NK-92 (cell line): Measurements from ENCODE around the gene INHA.

Source experiments
- DNase-seq: peaks from one replicate; lab custom pipeline; 2025; ENCODE audit not compliant: unreplicated experiment; lab: John Stamatoyannopoulos, UW

INHA gene

GRCh38 chr2:219540784-219541504 is 31.2 kb upstream of the INHA start:
- no peak for DNase-seq

DNA sequence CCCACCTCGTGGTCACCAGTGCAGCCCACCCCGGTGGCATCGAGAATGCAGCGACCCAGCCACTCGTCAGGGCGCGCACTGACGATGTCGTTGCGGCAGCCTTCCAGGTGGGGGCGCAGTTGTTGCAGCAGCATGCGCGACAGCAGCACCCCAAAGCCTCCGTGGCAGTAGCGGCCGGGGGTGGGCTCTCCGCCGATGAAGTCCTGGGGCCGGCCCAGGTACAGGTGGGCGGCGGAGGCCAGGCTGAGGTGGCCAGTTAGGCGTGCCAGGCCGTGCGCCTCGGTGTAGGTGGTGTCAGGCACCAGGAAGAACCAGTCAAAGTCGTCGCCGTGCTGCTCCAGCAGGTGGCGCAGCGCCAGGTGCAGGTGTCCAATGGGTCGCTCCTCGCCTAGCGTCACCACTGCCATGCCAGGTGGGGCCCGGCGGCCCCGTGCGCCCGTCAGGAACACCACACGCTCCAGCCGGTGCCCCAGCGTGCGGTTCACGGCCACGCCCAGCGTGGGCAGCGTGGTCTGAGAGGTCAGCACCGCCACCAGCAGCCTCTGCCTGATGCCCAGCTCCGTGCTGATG is 30.4 kb upstream of the INHA start:
- DNase-seq = peak; percentile 26

GRCh38 chr2:219542931-219543595 is 29.0 kb upstream of the INHA start:
- no peak for DNase-seq

DNA sequence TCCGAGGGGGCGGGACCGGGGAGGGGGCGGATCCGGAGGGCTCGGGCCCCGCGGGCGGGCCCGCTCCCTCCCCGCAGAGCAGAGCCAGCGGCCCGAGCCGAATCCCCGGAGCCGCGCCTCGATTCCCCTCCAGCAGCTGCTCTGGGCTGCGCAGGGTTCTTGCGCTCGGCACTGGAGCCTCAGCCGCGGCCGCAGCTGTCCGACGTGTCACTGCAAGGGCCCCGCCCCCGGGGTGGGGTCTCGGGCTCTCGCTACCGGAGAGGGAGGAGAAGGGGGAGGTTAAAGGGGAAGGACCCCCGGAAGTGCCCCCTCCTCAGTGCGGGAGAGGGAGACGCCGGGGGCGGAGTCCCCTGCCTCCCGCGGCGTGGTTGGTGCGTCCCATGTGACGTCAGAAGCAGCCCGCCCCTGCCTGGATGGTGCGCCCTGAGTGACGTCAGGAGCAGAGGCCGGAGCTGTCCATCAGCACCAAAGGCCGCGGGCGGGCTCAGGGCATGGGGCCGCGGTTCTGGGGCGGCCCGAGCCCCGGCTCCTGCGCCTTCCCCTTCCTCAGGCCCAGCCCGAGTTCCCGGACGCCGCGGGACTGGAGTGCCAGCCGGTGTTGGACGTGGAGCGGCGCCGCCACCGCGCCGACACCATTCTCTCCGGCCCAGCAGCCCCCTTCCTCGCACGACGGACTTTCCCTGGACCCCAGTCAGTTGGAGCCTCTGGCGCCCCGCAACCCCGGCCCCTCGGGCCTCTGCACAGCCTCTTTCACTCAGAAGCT is 28.3 kb upstream of the INHA start, which contains the start of the genes CHPF and TMEM198:
Gene CHPF, minus strand, starts transcription at position 214 of the 763 bp plus-strand sequence. CDS start 271 bp downstream, outside the sequence.
Gene TMEM198, plus strand, starts transcription at position 433 of the 763 bp plus-strand sequence. CDS start 700 bp downstream, outside the sequence.
- peak; percentile 53 for DNase-seq

- no peak for DNase-seq
Measured at GRCh38 chr2:219544567-219544966, 27.5 kb upstream of the INHA start.

DNA sequence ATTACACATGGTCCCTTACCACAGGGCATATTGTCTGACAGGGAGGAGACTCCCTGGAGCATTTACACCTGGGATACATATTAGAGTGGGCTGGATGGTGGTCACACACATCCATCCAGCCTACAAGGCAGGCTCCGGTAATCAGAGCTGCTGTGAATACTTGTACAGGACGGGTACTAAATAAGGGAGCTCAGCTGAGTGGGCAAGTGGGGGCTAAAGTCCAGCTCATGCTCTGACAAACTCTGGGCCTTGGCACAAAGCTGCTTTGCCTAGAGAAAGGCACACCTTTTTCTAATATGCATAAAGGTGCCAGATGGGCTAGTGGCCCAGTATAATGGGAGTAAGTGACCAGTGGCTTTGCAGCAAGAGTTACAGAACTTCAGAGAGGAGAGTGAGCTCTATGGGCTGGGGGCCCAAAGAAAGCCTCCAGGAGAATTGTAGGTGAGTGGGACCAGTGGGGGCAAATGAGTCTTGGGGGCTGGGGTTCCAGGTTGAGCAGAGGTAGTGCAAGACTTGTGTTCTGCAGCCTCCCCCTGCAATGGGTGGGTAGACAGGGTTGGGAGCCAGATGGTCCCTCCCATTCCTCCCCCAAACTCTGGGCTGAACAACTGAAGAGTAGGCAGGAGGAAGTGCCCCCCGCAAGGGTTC is 26.7 kb upstream of the INHA start:
- no peak for DNase-seq

DNA sequence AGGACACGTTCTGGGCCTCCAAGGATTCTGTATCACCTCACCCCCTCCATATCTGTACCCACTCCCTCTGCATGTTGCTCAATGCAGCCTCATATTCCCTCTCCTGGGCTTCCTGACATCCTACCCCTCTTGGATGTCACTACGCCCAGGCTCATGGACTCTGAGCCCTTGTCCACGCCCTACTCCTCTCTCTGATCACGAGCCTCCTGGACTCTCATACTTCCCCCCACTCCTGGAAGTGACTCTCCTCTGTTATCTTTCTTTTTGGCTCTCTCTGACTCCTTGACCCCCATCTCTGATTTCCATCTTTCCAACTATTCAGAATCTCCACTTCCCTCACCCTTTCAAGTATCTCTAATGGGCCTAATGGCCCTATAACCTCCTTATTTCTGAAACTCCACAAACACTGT is 26.2 kb upstream of the INHA start:
- DNase-seq = no peak

GRCh38 chr2:219547621-219548020 is 24.5 kb upstream of the INHA start:
- DNase-seq = no peak

- DNase-seq = no peak
Measured at GRCh38 chr2:219548990-219549389, 23.1 kb upstream of the INHA start.

GRCh38 chr2:219549619-219550018 is 22.5 kb upstream of the INHA start:
- DNase-seq = no peak

GRCh38 chr2:219551441-219552381 is 20.4 kb upstream of the INHA start:
- no peak for DNase-seq

DNA sequence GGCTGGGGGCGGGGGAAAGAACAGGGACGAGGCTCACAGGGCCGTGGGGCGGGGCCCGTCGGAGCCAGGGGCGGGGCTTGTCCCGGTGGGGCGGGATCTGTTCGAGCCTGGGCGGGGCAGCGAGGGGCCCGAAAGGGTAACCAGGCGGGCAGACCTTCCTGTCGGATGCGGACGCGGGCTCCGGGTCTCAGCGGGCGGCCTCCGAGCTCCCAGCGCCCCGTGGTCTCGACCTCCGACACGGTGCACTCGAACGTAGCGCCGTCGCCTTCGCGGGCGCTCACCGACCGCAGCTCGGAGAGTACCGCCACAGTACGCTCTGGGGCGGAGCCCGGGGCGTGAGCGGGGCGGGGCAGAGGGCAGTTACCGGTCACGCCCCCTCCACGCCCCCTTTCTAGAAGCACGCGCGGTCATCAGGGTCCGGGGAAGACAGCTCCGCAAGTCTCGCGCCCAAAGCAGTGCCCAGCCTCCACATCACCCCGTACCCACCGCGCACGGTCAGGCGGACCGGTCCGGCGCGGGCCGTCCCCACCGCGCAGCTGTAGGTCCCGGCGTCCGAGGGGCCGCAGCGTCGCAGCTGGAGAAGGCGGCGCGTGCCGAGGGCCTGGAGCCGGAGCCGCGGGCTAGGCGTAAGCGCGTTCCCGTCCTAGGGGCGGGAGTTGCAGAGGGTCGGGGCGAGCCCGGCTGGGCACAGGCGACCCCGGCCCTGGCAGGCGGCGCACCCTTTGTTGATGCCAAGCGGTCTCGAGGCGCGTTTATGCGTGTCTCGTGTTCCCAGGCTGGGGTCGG is 19.5 kb upstream of the INHA start:
- DNase-seq = no peak

- no peak for DNase-seq
Measured at GRCh38 chr2:219553168-219553417, 19.0 kb upstream of the INHA start.

GRCh38 chr2:219553463-219553963 is 18.6 kb upstream of the INHA start:
- DNase-seq = no peak

GRCh38 chr2:219554350-219554749 is 17.8 kb upstream of the INHA start:
- no peak for DNase-seq

DNA sequence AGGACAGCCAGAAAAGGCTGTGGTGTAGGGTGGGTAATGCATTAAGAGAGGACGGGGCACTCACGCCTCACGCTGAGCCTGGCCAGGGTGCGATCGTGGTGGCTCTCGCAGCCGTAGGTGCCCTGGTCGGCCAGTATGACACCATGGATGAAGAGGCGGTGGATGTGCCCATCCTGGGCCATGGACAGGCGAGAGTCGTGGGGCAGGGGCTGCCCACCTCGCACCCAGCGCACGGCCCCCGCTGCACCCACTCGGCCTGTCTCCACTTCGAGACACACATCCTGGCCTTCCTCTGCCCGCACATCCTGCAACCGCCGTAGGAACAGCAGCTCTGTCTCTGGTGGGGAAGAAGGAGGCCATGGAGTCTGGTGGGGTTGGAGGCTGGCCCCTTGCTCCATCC is 16.2 kb upstream of the INHA start:
- no peak for DNase-seq

DNA sequence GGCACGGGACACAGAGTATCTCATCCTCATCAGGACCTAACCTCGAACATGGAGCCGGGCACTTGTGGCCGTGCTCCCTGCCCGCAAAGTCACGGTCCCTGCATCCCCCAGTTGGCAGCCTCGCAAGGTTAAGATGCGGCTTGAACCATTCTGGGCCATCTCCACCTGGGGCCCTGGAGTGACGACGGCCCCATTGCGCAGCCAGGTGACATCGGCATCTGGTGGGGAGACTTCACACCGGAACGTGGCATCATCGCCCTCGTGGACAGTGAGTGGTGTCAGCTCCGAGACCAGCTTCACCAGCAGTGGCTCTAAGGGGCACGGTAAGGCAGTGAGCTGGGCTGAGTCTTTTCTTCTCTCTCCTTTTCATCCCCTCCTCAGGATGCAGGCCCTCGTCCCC is 15.7 kb upstream of the INHA start:
- no peak for DNase-seq

GRCh38 chr2:219557320-219557719 is 14.8 kb upstream of the INHA start:
- DNase-seq = no peak
